H1 (cell line): ENCODE results near the gene DSCAM. TPM values are rescaled to one million over a fixed set of nuclear protein-coding genes. Genes with fewer than 3 reads are reported as not detected.

Experiments used
- CTCF ChIA-PET: fragments of 300-600 bp; sonication (Branson Sonifier 250); formaldehyde crosslinking; loops from one replicate; lab custom pipeline; 2021; ENCODE audit not compliant: partially characterized antibody; lab: Charles Lee
- POLR2A ChIA-PET: fragments of 300-600 bp; sonication (Branson Sonifier 250); formaldehyde crosslinking; loops from one replicate; lab custom pipeline; 2021; ENCODE audit warnings: inconsistent platforms; ENCODE audit not compliant: partially characterized antibody; lab: Charles Lee
- DNase-seq, 2 experiments: peaks; one replicate each; pipeline versions ENCODE4 v3.0.0 to v3.0.0-alpha.2; 2010 to 2022; ENCODE audit warnings: low spot score in 2 of 2, low read depth in 1 of 2, mixed read lengths in 1 of 2
- FAIRE-seq: peaks from 2 replicates; lab custom pipeline; 2011; peaks lifted over from hg19 to GRCh38; lab: Jason Lieb, UNC
- H2AFZ ChIP-seq: 2 replicates; pipeline ENCODE4 v1.8.1; 2012; ENCODE audit warnings: low read length, inconsistent platforms
- H2AK5ac ChIP-seq: 2 replicates; pipeline ENCODE4 v1.6.1; 2013; ENCODE audit warnings: low read depth, low read length
- H2BK120ac ChIP-seq: replicated peaks from 2 replicates; pipeline ENCODE3; 2013; ENCODE audit warnings: low read depth, low read length, inconsistent platforms
- H2BK12ac ChIP-seq: 2 replicates; pipeline ENCODE4 v1.6.1; 2013; ENCODE audit warnings: low read depth, low read length
- H2BK15ac ChIP-seq: 2 replicates; pipeline ENCODE4 v1.6.1; 2013; ENCODE audit warnings: low read length
- H2BK20ac ChIP-seq: 2 replicates; pipeline ENCODE4 v1.6.1; 2013; ENCODE audit warnings: low read length
- H2BK5ac ChIP-seq: 2 replicates; pipeline ENCODE4 v1.6.1; 2013; ENCODE audit warnings: low read depth, low read length
- H3K14ac ChIP-seq: 2 replicates; pipeline ENCODE4 v1.6.1; 2013; ENCODE audit warnings: inconsistent platforms; ENCODE audit not compliant: insufficient read length
- H3K18ac ChIP-seq: 2 replicates; pipeline ENCODE4 v1.6.1; 2013; ENCODE audit warnings: low read length; ENCODE audit errors: extremely low read depth
- H3K23ac ChIP-seq: 2 replicates; pipeline ENCODE4 v1.6.1; 2013; ENCODE audit warnings: inconsistent platforms; ENCODE audit not compliant: insufficient read length
- H3K23me2 ChIP-seq: 2 replicates; pipeline ENCODE4 v1.6.1; 2013; ENCODE audit warnings: low read depth, low read length
- H3K27ac ChIP-seq: 2 replicates; pipeline ENCODE4 v1.6.1; 2011; ENCODE audit warnings: low read depth, low read length, inconsistent platforms
- H3K27me3 ChIP-seq, 4 experiments: replicated peaks in 1 of 4; 1 replicate in 1 of 4; 2 replicates in 3 of 4; pipeline versions ENCODE4 v1.6.1 to v1.8.1; 2011 to 2013; ENCODE audit warnings: low read length in 3 of 4, mild to moderate bottlenecking in 3 of 4, inconsistent platforms in 2 of 4, mixed read lengths in 2 of 4, moderate library complexity in 1 of 4; ENCODE audit not compliant: control insufficient read depth in 3 of 4, insufficient read depth in 3 of 4; ENCODE audit errors: extremely low read depth in 1 of 4
- H3K36me3 ChIP-seq, 4 experiments: 2 replicates each; pipeline versions ENCODE4 v1.6.1 to v1.8.1; 2011 to 2013; ENCODE audit warnings: mild to moderate bottlenecking in 4 of 4, low read length in 3 of 4, moderate library complexity in 2 of 4, control low read depth in 1 of 4, inconsistent platforms in 1 of 4; ENCODE audit not compliant: insufficient read depth in 4 of 4, control insufficient read depth in 2 of 4
- H3K4ac ChIP-seq: replicated peaks from 2 replicates; pipeline ENCODE3; 2013; ENCODE audit warnings: low read length, low read depth, mixed read lengths, inconsistent platforms; ENCODE audit not compliant: insufficient read length
- H3K4me1 ChIP-seq, 4 experiments: replicated peaks in 1 of 4; 1 replicate in 1 of 4; 2 replicates in 3 of 4; pipeline versions ENCODE4 v1.6.1 to v1.8.1; 2011 to 2013; ENCODE audit warnings: low read length in 3 of 4, inconsistent platforms in 2 of 4, mixed read lengths in 1 of 4; ENCODE audit not compliant: insufficient read depth in 4 of 4, control insufficient read depth in 3 of 4
- H3K4me2 ChIP-seq, 2 experiments: 2 replicates each; pipeline versions ENCODE4 v1.6.1 to v1.8.1; 2011 to 2013; ENCODE audit warnings: low read depth in 2 of 2, low read length in 2 of 2, control low read depth in 1 of 2, inconsistent platforms in 1 of 2, mild to moderate bottlenecking in 1 of 2; ENCODE audit not compliant: insufficient read depth in 1 of 2
- H3K4me3 ChIP-seq, 4 experiments: fragments of 200-600, 300-600 bp in 1 of 4; sonication (generic), shearing (Covaris generic), sonication (Bioruptor Twin) in 1 of 4; 2 replicates each; pipeline versions ENCODE4 v1.5.1 to v1.8.1; 2011 to 2016; ENCODE audit warnings: low read length in 4 of 4, low read depth in 3 of 4, control low read depth in 2 of 4, inconsistent platforms in 2 of 4, mild to moderate bottlenecking in 2 of 4, mixed read lengths in 1 of 4, moderate library complexity in 1 of 4; ENCODE audit not compliant: insufficient read depth in 2 of 4; ENCODE audit errors: extremely low read depth in 1 of 4
- H3K56ac ChIP-seq: replicated peaks from 2 replicates; pipeline ENCODE3; 2013; ENCODE audit warnings: low read depth, mild to moderate bottlenecking, mixed read lengths, low read length, inconsistent platforms; ENCODE audit not compliant: insufficient read length
- H3K79me1 ChIP-seq: 2 replicates; pipeline ENCODE4 v1.6.1; 2013; ENCODE audit warnings: low read depth, low read length, control low read depth
- H3K79me2 ChIP-seq, 2 experiments: 2 replicates each; pipeline versions ENCODE4 v1.6.1 to v1.8.1; 2012 to 2013; ENCODE audit warnings: low read length in 2 of 2, mild to moderate bottlenecking in 2 of 2, inconsistent platforms in 1 of 2; ENCODE audit not compliant: insufficient read depth in 2 of 2, control insufficient read depth in 1 of 2
- H3K9ac ChIP-seq, 4 experiments: replicated peaks in 1 of 4; 1 replicate in 1 of 4; 2 replicates in 3 of 4; pipeline versions ENCODE4 v1.6.1 to v1.8.1; 2011 to 2013; ENCODE audit warnings: low read depth in 3 of 4, low read length in 3 of 4, control low read depth in 2 of 4, mild to moderate bottlenecking in 2 of 4, moderate library complexity in 2 of 4, inconsistent platforms in 1 of 4; ENCODE audit errors: extremely low read depth in 1 of 4
- H3K9me3 ChIP-seq, 2 experiments: 2 replicates each; pipeline versions ENCODE4 v1.6.1 to v1.8.1; 2012 to 2013; ENCODE audit warnings: mild to moderate bottlenecking in 2 of 2, moderate library complexity in 2 of 2, control low read depth in 1 of 2, inconsistent platforms in 1 of 2, low read depth in 1 of 2, low read length in 1 of 2, mixed read lengths in 1 of 2; ENCODE audit not compliant: insufficient read depth in 2 of 2
- H4K20me1 ChIP-seq, 2 experiments: replicated peaks in 1 of 2; 2 replicates each; pipeline versions ENCODE3 to v1.8.1; 2011 to 2013; ENCODE audit warnings: inconsistent platforms in 2 of 2, low read length in 2 of 2, mild to moderate bottlenecking in 1 of 2; ENCODE audit not compliant: insufficient read depth in 2 of 2, control insufficient read depth in 1 of 2
- H4K5ac ChIP-seq: 2 replicates; pipeline ENCODE4 v1.6.1; 2013; ENCODE audit warnings: low read length, low read depth, mixed read lengths, inconsistent platforms; ENCODE audit not compliant: insufficient read length
- H4K8ac ChIP-seq: 2 replicates; pipeline ENCODE4 v1.8.0; 2013; ENCODE audit warnings: mild to moderate bottlenecking, moderate library complexity, low read length, inconsistent platforms; ENCODE audit not compliant: insufficient read depth; ENCODE audit errors: extremely low read depth
- H4K91ac ChIP-seq: replicated peaks from 2 replicates; pipeline ENCODE3; 2013; ENCODE audit warnings: low read length, mixed read lengths, inconsistent platforms; ENCODE audit not compliant: insufficient read length
- HDAC2 ChIP-seq, 2 experiments: fragments of 300-600 bp in 1 of 2; sonication (generic) in 1 of 2; IDR thresholded peaks; 2 replicates each; pipeline ENCODE4 v1.6.1; 2011 to 2012; ENCODE audit warnings: low read depth in 2 of 2, low read length in 2 of 2, mild to moderate bottlenecking in 2 of 2, moderate library complexity in 2 of 2, borderline replicate concordance in 1 of 2, inconsistent platforms in 1 of 2
- KDM5A ChIP-seq: fragments of 200-600 bp; IDR thresholded peaks from 2 replicates; pipeline ENCODE4 v1.7.1; 2012; ENCODE audit warnings: mild to moderate bottlenecking, low read length, inconsistent platforms, mixed read lengths
- SIX5 ChIP-seq: IDR thresholded peaks from 2 replicates; pipeline ENCODE4 v1.6.1; 2011; ENCODE audit warnings: mild to moderate bottlenecking, low read depth, low read length
- SP4 ChIP-seq: IDR thresholded peaks from 2 replicates; pipeline ENCODE4 v1.6.1; 2012; ENCODE audit warnings: low read length, inconsistent platforms
- SUZ12 ChIP-seq: fragments of 200-600 bp; sonication (generic); IDR thresholded peaks from 2 replicates; pipeline ENCODE4 v1.6.1; 2012; ENCODE audit warnings: mild to moderate bottlenecking, inconsistent platforms, low read length, moderate library complexity, mixed read lengths
- TAF1 ChIP-seq: IDR thresholded peaks from 2 replicates; pipeline ENCODE4 v1.6.1; 2011; ENCODE audit warnings: mild to moderate bottlenecking, low read depth, low read length
- TBP ChIP-seq: IDR thresholded peaks from 2 replicates; pipeline ENCODE4 v1.6.1; 2011; ENCODE audit warnings: low read depth, low read length, improper control_type of control experiment
- WGBS, 2 experiments: shearing (Covaris generic) in 1 of 2; methylation state at CpG; one replicate each; pipeline versions ENCODE4 v1.1.6 to v1.1.7; 2013 to 2015; ENCODE audit warnings: low lambda C conversion rate in 2 of 2, mixed read lengths in 2 of 2, inconsistent platforms in 1 of 2, low coverage in 1 of 2, missing lambda C conversion rate in 1 of 2; ENCODE audit not compliant: insufficient replicate concordance in 2 of 2, insufficient coverage in 1 of 2, insufficient read length in 1 of 2; ENCODE audit errors: extremely low coverage in 1 of 2, missing lambda C conversion rate in 1 of 2; 5-methylcytosine and 5-hydroxymethylcytosine counted together
- polyA plus RNA-seq, 7 experiments: library from polyadenylated mRNA; depleted of rRNA in 3 of 7; stranded (reverse) in 5 of 7; unstranded in 2 of 7; fragments of >200 nt in 5 of 7; fragments of 200-250 nt in 2 of 7; gene quantifications; 1 replicate in 5 of 7; 2 replicates in 1 of 7; 4 replicates in 1 of 7; pipeline versions ENCODE4 v1.2.1 to v1.2.3, GENCODE V29; 2011 to 2013; ENCODE audit warnings: missing spikeins in 2 of 7, mixed read lengths in 2 of 7
- total RNA-seq: library from RNA; stranded (reverse); fragmentation: NEBNext Ultra II Directional; extraction: Animal tissue kit (Norgen Biotek cat#: 25700); gene quantifications from 2 replicates; pipeline ENCODE4 v1.2.1, GENCODE V29; 2021

Gene DSCAM
- total and polyA plus RNA-seq, 2 of the 8 experiments (the other 6 are each of a cell fraction or from before 2014, with no cell fraction given), result 0.02 to 0.15 TPM

- no peak for FAIRE-seq
- no peak for TF ChIP-seq SIX5
- no peak for TF ChIP-seq TAF1
- TF ChIP-seq SP4, result no peak
- TF ChIP-seq SUZ12, result no peak
- no peak for TF ChIP-seq TBP
- no peak for TF ChIP-seq KDM5A
- TF ChIP-seq HDAC2 (IDR thresholded peaks at IDR 0.05; ENCODE audit: borderline replicate concordance in 1 of 2, low read depth in 2 of 2, low read length in 2 of 2), result no peak
- DNase-seq, result no peak
- ChIA-PET CTCF (interaction anchor here (1.1 to 3.2 kb wide), 3 partner anchors 8 to 39 kb away, joined by 3 to 14 read pairs (median 6); no protein-coding TSS in a partner anchor), POLR2A (interaction anchor here (0.5 kb wide), 1 partner anchor 578 kb away, joined by 4 read pairs; no protein-coding TSS in a partner anchor)
- H3K27me3 ChIP-seq, result no peaks in the 10 kb centered on the region
- no peak overlapping the region for H3K56ac ChIP-seq
- no peak overlapping the region for H3K27ac ChIP-seq
- no peaks in the 10 kb centered on the region for H3K79me1 ChIP-seq
- H3K9ac ChIP-seq, result no peak overlapping the region
- H2BK5ac ChIP-seq, result no peak overlapping the region
- H3K23ac ChIP-seq, result no peak overlapping the region
- no peak overlapping the region for H3K4me2 ChIP-seq
- no peak overlapping the region for H2BK20ac ChIP-seq
- H2BK15ac ChIP-seq, result no peak overlapping the region
- no peak overlapping the region for H2AK5ac ChIP-seq
- H3K79me2 ChIP-seq, result no peaks in the 10 kb centered on the region
- H3K36me3 ChIP-seq, result no peaks in the 10 kb centered on the region
- no peak overlapping the region for H2BK120ac ChIP-seq
- H2AFZ ChIP-seq, result no peak overlapping the region
- no peak overlapping the region for H4K8ac ChIP-seq
- no peak overlapping the region for H3K18ac ChIP-seq
- no peak overlapping the region for H3K14ac ChIP-seq
- H2BK12ac ChIP-seq, result no peak overlapping the region
- 65% methylated on average over 6 of the region's 6 CpGs; no CpG with 5 or more reads in 1 of the 2 experiments for WGBS, 2 experiments
- no peak overlapping the region for H3K4me3 ChIP-seq
- H4K20me1 ChIP-seq, result no peaks in the 10 kb centered on the region
- no peak overlapping the region for H4K5ac ChIP-seq
- H3K4me1 ChIP-seq, result no peaks in the 10 kb centered on the region
- H3K9me3 ChIP-seq, result peaks cover 3 to 8% of the 10 kb centered on the region in 2 experiments; a peak in 3 of 4 replicates
- H3K23me2 ChIP-seq, result no peaks in the 10 kb centered on the region
- H4K91ac ChIP-seq, result no peak overlapping the region
- H3K4ac ChIP-seq, result no peak overlapping the region
Observed at GRCh38 chr21:40186045-40186444, 660.9 kb downstream of the DSCAM start.
